Measurements from ENCODE around the gene WDR76.
"Not testable (repeated sequence)": the region's sequence is repeated elsewhere in the genome, so short reads cannot be mapped to it uniquely, and the experiment has no call there.

The WDR76 gene

DNA sequence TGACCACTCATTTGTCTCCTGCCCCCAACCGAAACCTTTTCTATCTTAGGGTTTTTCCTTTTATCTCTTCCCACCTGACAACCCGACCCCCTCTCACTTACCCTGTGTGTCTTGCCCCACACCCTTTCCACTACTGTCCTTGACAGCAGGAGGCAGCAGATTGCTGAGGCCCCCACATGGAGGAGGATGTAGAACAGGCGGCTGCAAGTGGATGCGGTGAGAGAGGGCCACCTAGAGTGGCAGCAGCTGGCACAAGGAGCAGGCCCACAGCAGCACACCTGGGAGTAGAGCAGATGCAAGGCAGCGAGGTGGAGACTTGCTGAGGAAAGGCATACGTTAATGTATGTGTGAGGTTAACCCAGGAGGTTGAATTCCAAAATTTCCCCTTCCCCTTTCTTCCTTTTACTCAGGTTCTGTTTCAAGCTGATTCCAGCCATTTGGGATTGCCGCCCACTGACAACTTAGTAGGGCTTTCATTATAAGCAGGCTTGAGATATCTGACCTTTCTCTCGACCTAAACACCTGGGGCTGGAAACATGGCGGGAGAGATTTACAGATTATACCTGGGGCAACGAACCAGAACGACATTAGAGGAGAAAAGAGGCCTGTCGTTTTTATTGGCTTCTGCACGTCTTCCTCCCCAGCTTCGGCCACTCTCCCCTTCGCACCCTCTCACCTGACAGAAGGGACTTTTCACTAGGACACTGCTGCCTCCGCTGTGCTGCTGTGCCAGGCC lies 27.4 kb upstream of the WDR76 start:
- peaks cover 18% of the 10 kb centered on the region for H3K4me1 ChIP-seq (ENCODE audit: control insufficient read depth, insufficient read depth, low read length)
- H3K36me3 ChIP-seq (ENCODE audit: control insufficient read depth, insufficient read depth, low read length) = peaks cover 13% of the 10 kb centered on the region
- H3K9ac ChIP-seq (ENCODE audit: low read length) = no peak overlapping the region
- no peaks in the 10 kb centered on the region for H3K27me3 ChIP-seq (ENCODE audit: control insufficient read depth, insufficient read depth, low read length)
- peak overlapping the region; percentile 99 for H3K4me3 ChIP-seq (ENCODE audit: low read length)
- H3K27ac ChIP-seq (ENCODE audit: low read depth, low read length) = peak overlapping the region; percentile 92

DNA sequence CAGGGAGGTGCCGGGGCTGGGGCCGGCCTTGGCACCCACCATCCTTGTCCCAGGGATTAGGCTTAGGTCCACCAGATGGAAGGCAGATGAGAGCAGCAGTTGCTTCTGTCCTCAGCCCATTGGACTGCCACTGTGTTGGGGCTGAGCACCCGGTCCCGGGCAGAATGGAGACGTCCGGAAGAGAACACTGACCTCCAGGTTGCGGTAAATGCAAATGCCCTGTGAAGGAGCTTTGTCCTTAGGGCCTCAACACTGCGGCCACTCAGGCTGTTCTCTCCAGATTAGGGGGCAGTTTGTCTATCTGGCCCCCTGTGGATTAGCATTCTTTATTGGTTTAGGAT lies 26.9 kb upstream of the WDR76 start, which contains the start of gene SERINC4:
TSS of gene SERINC4 (minus strand) at position 276 of the 341 bp plus-strand sequence. CDS start at position 42, 234 bp downstream.
- Histone ChIP-seq H3K27ac (ENCODE audit: low read depth, low read length) (peak within 1 kb of the TSS; percentile 92), H3K36me3 (ENCODE audit: control insufficient read depth, insufficient read depth, low read length) (peaks cover 15% of the 10 kb centered on the region), H3K27me3 (ENCODE audit: control insufficient read depth, insufficient read depth, low read length) (no peaks in the 10 kb centered on the region), H3K4me1 (ENCODE audit: control insufficient read depth, insufficient read depth, low read length) (peaks cover 18% of the 10 kb centered on the region), H3K4me3 (ENCODE audit: low read length) (peak within 1 kb of the TSS; percentile 99), H3K9ac (ENCODE audit: low read length) (peak within 1 kb of the TSS; percentile 95)

DNA sequence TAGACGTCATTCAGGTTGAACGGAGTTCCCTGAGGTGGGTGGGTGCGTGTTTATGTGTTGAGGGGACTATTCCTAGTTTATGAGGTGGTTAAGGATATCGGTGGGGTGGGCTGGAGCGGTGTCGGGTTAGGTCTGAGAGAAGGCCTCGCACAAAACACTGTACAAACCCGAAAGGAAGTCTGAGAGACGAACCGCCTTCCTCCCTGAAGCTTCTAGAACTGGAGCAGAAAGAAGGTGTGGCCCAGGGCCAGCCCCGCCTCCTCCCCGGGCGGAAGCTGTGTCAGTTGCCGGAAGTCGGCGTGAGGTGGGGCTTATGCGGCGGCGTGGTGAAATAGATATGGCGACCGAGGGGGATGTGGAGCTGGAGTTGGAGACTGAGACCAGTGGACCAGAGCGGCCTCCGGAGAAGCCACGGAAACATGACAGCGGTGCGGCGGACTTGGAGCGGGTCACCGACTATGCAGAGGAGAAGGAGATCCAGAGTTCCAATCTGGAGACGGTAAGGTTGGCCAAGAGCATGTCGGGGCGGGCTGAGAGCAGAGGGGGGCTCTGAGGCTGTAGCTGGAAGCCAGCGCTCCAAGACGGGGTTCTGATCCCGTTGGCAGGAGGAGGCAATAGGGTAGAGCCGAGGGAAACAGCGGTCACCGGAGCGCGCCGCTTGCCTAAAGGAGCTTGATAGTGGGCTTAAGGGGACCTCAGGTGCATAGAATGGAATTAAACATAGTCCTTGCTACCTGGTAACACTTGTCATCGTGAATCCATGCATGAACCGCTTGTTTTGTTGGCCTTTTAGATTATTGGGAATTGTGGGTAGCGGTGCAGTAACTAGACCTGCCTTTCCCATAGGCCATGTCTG lies 26.3 kb upstream of the WDR76 start, which contains the start of gene HYPK:
TSS of gene HYPK (plus strand) at position 314 of the 856 bp plus-strand sequence. CDS start at position 338, 24 bp downstream.
- peaks cover 14% of the 10 kb centered on the region for H3K4me1 ChIP-seq (ENCODE audit: control insufficient read depth, insufficient read depth, low read length)
- peak within 1 kb of the TSS; percentile 99 for H3K4me3 ChIP-seq (ENCODE audit: low read length)
- no peaks in the 10 kb centered on the region for H3K27me3 ChIP-seq (ENCODE audit: control insufficient read depth, insufficient read depth, low read length)
- H3K27ac ChIP-seq (ENCODE audit: low read depth, low read length) = peak within 1 kb of the TSS; percentile 92
- peak within 1 kb of the TSS; percentile 95 for H3K9ac ChIP-seq (ENCODE audit: low read length)
- H3K36me3 ChIP-seq (ENCODE audit: control insufficient read depth, insufficient read depth, low read length) = peaks cover 15% of the 10 kb centered on the region

DNA sequence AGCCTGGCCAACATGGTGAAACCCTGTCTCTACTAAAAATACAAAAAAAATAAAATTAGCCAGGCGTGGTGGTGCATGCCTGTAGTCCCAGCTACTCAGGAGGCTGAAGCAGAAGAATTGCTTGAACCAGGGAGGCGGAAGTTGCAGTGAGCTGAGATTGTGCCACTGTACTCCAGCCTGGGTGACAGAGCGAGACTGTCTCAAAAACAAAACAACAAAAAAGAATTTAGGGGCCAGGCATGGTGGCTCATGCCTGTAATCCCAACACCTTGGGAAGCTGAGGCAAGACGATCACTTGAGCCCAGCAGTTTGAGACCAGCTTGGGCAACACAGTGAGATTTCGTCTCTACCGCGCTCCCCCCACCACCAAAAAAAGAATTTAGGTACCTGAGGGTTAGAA lies 24.1 kb upstream of the WDR76 start:
- H3K27ac ChIP-seq (ENCODE audit: low read depth, low read length); H3K9ac ChIP-seq (ENCODE audit: low read length); H3K27me3 ChIP-seq (ENCODE audit: control insufficient read depth, insufficient read depth, low read length); H3K4me3 ChIP-seq (ENCODE audit: low read length): not testable (repeated sequence)
- H3K36me3 ChIP-seq (ENCODE audit: control insufficient read depth, insufficient read depth, low read length) = peaks cover 19% of the 10 kb centered on the region
- peaks cover 13% of the 10 kb centered on the region for H3K4me1 ChIP-seq (ENCODE audit: control insufficient read depth, insufficient read depth, low read length)

DNA sequence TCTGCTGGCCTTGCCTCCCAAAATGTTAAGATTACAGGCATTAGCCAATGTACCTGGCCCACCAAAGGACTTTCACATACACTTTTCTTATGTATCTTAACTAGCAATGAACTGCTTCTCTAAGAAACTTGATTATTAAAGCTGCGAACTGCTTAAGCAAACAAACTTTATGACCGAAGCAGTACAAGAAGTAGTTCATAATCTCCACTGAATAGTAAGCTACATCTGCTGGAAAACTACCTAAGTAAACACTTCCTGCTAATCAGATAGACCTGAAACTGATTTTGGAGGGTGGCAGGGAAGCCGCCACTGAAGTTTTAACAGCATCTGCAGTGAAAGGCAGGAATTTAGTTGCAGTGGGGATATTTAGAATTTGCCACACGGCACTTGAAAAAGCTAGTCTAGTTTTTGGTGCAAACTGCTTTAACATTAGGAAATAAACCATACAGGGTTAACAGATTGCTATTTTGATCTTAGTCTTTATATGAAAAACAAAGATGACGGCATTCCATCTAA lies 18.3 kb upstream of the WDR76 start:
- no peaks in the 10 kb centered on the region for H3K4me1 ChIP-seq (ENCODE audit: control insufficient read depth, insufficient read depth, low read length)

DNA sequence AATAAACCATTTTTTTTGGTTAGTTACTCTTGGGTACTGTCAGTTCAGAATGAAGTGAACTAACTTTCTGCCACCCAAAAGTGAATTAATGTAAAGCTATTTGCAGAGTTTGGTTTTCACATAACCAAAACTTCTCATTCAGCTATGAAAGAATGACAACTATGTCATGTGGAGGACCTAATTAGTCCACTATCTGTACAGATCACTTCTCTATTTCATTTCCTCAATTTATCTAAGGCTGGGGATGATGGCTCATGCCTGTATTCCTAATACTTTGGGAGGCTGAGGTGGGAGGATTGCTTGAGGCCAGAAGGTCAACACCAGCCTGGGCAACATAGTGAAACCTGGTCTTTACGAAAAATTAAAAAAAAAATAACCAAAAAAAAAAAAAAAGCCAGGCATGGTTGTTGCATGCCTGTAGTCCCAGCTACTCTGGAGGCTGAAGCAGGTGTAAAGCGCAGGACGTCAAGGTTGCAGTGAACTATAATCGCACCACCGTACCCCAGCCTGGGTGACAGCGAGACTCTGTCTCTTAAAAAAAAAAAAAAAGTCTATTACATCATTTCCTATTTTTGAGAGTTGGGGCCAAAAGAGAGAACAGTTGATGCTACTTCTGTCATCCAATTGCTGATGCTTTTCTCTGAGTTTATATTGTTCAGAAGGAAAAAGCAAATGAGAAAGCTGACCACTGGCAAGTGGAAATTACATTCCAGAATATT lies 17.7 kb upstream of the WDR76 start:
- H3K4me3 ChIP-seq (ENCODE audit: low read length) = no peak overlapping the region
- no peak overlapping the region for H3K9ac ChIP-seq (ENCODE audit: low read length)
- no peaks in the 10 kb centered on the region for H3K4me1 ChIP-seq (ENCODE audit: control insufficient read depth, insufficient read depth, low read length)
- peaks cover 48% of the 10 kb centered on the region for H3K36me3 ChIP-seq (ENCODE audit: control insufficient read depth, insufficient read depth, low read length)
- H3K27me3 ChIP-seq (ENCODE audit: control insufficient read depth, insufficient read depth, low read length) = no peaks in the 10 kb centered on the region
- H3K27ac ChIP-seq (ENCODE audit: low read depth, low read length) = no peak overlapping the region

More for the DNA sequence above, 18.3 kb upstream of the WDR76 start:
- Histone ChIP-seq H3K27ac (ENCODE audit: low read depth, low read length) (no peak overlapping the region), H3K36me3 (ENCODE audit: control insufficient read depth, insufficient read depth, low read length) (peaks cover 46% of the 10 kb centered on the region), H3K27me3 (ENCODE audit: control insufficient read depth, insufficient read depth, low read length) (no peaks in the 10 kb centered on the region), H3K9ac (ENCODE audit: low read length) (no peak overlapping the region), H3K4me3 (ENCODE audit: low read length) (no peak overlapping the region)

DNA sequence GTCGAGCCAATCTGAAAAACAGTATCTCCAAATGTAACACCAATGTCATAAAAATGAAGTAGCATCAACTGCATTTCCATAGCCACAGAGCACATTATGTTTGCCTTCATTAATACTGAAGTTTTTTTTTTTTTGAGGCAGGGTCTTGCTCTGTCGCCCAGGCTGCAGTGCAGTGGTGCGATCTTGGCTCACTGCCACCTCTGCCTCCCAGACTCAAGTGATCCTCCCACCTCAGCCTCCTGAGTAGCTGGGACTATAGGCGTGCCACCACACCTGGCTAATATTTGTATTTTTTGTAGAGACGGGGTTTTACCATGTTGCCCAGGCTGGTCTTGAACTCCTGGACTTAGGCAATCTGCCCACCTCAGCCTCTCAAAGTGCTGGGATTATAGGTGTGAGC lies 11.7 kb upstream of the WDR76 start:
- not testable (repeated sequence) for H3K4me3 ChIP-seq (ENCODE audit: low read length); H3K9ac ChIP-seq (ENCODE audit: low read length); H3K27ac ChIP-seq (ENCODE audit: low read depth, low read length); H3K27me3 ChIP-seq (ENCODE audit: control insufficient read depth, insufficient read depth, low read length); H3K4me1 ChIP-seq (ENCODE audit: control insufficient read depth, insufficient read depth, low read length)
- H3K36me3 ChIP-seq (ENCODE audit: control insufficient read depth, insufficient read depth, low read length) = peaks cover 32% of the 10 kb centered on the region

DNA sequence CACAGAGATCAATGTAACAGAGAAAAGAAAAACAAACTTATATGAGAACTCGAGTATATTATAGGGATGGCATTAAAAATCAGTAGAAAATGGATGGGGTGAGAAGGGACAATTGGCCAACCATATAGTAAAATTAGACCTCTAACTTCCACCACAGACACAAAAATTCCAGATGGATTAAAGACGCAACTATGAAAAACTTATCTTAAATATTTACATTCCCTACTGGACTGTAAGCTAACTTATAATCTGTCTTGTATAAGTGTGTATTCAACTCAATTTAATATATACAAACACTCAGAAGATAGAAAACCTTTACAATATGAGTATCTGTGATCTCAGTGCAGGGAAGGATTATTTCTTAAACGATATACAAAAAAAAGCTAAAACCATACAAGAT lies 5.3 kb upstream of the WDR76 start:
- Histone ChIP-seq H3K36me3 (ENCODE audit: control insufficient read depth, insufficient read depth, low read length) (peaks cover 9% of the 10 kb centered on the region), H3K9ac (ENCODE audit: low read length) (no peak overlapping the region), H3K4me1 (ENCODE audit: control insufficient read depth, insufficient read depth, low read length) (no peaks in the 10 kb centered on the region), H3K27me3 (ENCODE audit: control insufficient read depth, insufficient read depth, low read length) (no peaks in the 10 kb centered on the region), H3K27ac (ENCODE audit: low read depth, low read length) (no peak overlapping the region), H3K4me3 (ENCODE audit: low read length) (no peak overlapping the region)

DNA sequence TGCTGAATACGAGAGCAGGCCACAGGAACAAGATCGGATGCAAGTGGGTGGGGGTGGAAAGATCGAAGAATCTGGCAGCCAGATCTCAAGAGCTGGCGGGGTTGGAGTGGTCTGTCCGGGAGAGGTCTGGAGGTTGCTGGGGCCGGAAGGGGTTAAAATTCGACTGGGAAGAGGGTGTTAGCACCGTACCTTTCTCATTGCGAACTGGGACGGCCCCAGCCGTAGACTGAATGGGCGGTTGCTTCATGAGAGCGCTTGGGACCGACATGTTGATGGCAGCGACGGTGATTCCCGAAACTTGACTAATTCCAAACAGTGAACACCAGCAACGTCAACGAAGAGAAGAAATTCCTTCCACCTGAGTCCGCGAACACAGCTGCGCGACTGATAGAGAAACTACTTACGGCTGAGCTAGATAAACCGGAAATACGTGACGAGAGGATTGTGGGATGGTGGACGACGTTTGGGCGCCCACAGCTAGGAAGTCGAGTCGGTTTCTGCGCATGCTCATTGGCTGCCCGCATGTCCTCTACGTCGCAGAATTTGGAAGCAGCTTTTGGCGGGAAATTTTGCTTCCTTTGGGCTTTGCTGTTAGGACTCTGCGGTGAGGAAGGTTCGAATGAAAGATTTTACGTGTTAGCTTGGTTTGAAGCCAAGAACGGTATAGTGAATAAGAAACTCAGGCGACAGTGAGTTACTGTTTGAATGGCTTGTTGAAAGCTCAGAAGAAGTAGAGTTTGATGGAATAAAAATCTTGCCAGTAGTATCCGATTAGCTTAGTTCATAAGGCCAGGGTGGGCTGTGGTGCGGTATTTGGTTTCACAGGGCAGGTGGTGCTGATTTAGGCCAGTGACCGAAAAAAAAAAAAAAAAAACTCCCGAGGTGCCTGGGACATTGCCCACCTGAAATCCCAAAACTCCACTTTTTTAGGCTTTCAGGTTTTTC lies 2.2 kb upstream of the WDR76 start, which contains the start of gene MFAP1:
TSS of gene MFAP1 (minus strand) at position 389 of the 945 bp plus-strand sequence. CDS start at position 268, 121 bp downstream.
- Histone ChIP-seq H3K36me3 (ENCODE audit: control insufficient read depth, insufficient read depth, low read length) (no peaks in the 10 kb centered on the region), H3K27me3 (ENCODE audit: control insufficient read depth, insufficient read depth, low read length) (no peaks in the 10 kb centered on the region), H3K4me3 (ENCODE audit: low read length) (peak within 1 kb of the TSS; percentile 98), H3K4me1 (ENCODE audit: control insufficient read depth, insufficient read depth, low read length) (no peaks in the 10 kb centered on the region), H3K27ac (ENCODE audit: low read depth, low read length) (peak within 1 kb of the TSS; percentile 85), H3K9ac (ENCODE audit: low read length) (peak within 1 kb of the TSS; percentile 91)

DNA sequence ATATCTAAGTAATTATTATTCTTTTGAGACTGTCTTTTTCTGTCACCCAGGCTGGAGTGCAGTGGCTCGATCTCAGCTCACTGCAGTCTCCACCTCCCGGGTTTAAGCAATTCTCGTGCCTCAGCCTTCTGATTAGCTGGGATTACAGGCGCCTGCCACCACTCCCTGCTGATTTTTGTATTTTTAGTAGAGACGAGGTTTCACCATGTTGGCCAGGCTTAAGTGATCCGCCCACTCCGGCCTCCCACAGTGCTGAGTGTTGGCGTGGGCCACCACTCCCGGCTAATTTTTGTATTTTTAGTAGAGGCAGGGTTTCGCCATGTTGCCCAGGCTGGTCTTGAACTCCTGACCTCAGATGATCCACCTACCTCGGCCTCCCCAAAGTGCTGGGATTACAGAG lies 1.5 kb upstream of the WDR76 start:
- H3K4me1 ChIP-seq (ENCODE audit: control insufficient read depth, insufficient read depth, low read length); H3K9ac ChIP-seq (ENCODE audit: low read length); H3K4me3 ChIP-seq (ENCODE audit: low read length); H3K27me3 ChIP-seq (ENCODE audit: control insufficient read depth, insufficient read depth, low read length); H3K27ac ChIP-seq (ENCODE audit: low read depth, low read length); H3K36me3 ChIP-seq (ENCODE audit: control insufficient read depth, insufficient read depth, low read length): not testable (repeated sequence)

DNA sequence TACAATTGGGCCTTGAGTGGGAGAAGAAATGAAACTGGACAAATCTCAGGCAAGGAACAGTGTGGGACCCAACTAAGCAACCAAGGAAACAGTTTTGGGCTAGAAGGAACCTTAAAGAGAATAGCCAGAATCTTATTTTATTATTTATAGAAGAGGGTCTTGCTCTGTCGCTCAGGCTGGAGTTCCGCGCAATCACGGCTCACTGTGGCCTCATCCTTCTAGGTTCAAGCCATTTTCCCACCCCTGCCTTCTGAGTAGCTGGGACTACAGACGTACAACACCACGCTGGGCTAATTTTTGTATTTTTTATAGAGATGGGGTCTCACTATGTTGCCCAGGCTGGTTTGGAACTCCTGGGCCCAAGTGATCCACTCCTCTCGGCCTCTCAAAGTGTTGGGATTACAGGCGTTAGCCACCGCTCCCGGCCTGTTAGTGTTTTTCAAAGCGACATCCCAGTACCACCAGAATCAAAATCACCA lies 734 bp upstream of the WDR76 start:
- Histone ChIP-seq H3K27ac (ENCODE audit: low read depth, low read length) (no peak overlapping the region), H3K9ac (ENCODE audit: low read length) (no peak overlapping the region), H3K27me3 (ENCODE audit: control insufficient read depth, insufficient read depth, low read length) (no peaks in the 10 kb centered on the region), H3K4me1 (ENCODE audit: control insufficient read depth, insufficient read depth, low read length) (no peaks in the 10 kb centered on the region), H3K4me3 (ENCODE audit: low read length) (peak overlapping the region; percentile 87), H3K36me3 (ENCODE audit: control insufficient read depth, insufficient read depth, low read length) (no peaks in the 10 kb centered on the region)
